Subcutaneous adipose tissue (tissue), 4 donors: Measurements from ENCODE around the gene ARID1B. TPM values are rescaled to one million over a fixed set of nuclear protein-coding genes. Genes with fewer than 3 reads are reported as not detected.

Source experiments
- CTCF ChIP-seq: fragments of 450-650 bp; IDR thresholded peaks from one replicate; pipeline ENCODE4 v1.5.1; 2016; ENCODE audit warnings: low read depth, mild to moderate bottlenecking, control low read depth, antibody characterized with exemption, moderate library complexity
- total RNA-seq, 4 donors: library from RNA; depleted of rRNA; stranded (reverse); fragments of >200 nt; gene quantifications; one replicate each; pipeline ENCODE4 v1.1.0, GENCODE V29; 2016

Gene ARID1B
- total RNA-seq, 4 donors from 2014 or later: 93.8 to 137 (median 104) TPM

GRCh38 chr6:156765117-156765516 lies 12.1 kb upstream of the ARID1B start:
- no peak for TF ChIP-seq CTCF

GRCh38 chr6:156767603-156768467 lies 9.3 kb upstream of the ARID1B start:
- TF ChIP-seq CTCF: no peak

- no peak for TF ChIP-seq CTCF
Observed at GRCh38 chr6:156771047-156771446, 6.1 kb upstream of the ARID1B start.

GRCh38 chr6:156771761-156772160 lies 5.4 kb upstream of the ARID1B start:
- no peak for TF ChIP-seq CTCF

GRCh38 chr6:156773476-156773875 lies 3.7 kb upstream of the ARID1B start:
- TF ChIP-seq CTCF: no peak

- no peak for TF ChIP-seq CTCF
Observed at GRCh38 chr6:156773935-156774852, 3.0 kb upstream of the ARID1B start.

- TF ChIP-seq CTCF: no peak
Observed at GRCh38 chr6:156774863-156775405, 2.2 kb upstream of the ARID1B start.
